ENCODE data around the gene TP53TG5. TPM values are rescaled to one million over a fixed set of nuclear protein-coding genes. Genes with fewer than 3 reads are reported as not detected.
A peak's percentile ranks its signal among the peaks of the same experiment; 100 is the strongest.

The TP53TG5 gene
- total RNA-seq, 1 donor from 2014 or later, result not detected

DNA sequence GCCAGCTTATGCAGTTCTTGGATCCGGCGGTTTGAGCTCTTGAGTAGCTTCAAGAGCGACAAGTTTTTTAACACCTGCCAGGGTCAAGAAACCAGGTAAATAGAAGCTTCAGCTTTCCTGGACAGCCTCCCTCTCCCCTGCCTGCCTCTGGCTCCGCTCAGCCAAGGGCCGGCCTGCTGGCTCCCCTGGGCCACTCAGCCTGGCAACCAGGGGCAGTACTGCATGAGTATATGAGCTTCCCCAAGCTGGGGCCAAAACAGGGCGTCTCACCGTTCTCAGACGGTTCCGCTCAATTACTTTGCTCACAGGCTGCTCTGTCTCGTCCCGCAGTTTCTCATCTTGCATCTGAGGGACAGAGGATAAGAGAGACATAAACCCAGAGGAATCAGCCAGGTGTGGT is 856 bp downstream of the TP53TG5 start:
- no peak overlapping the region for H3K9ac ChIP-seq
- H3K27me3 ChIP-seq, result peaks cover 14% of the 10 kb centered on the region
- peaks cover 6% of the 10 kb centered on the region for H4K20me1 ChIP-seq (ENCODE audit: low read depth)
- no peak overlapping the region for H3K27ac ChIP-seq
- no peak for DNase-seq (ENCODE audit: low spot score)
- no peaks in the 10 kb centered on the region for H3K9me3 ChIP-seq (ENCODE audit: low read depth)
- peaks cover 20% of the 10 kb centered on the region for H3K4me1 ChIP-seq
- H3K4me3 Mint-ChIP-seq, result no peak overlapping the region
- no peaks in the 10 kb centered on the region for H3K36me3 Mint-ChIP-seq
- no peak overlapping the region for H3K4me3 ChIP-seq
- no peaks in the 10 kb centered on the region for H3K36me3 ChIP-seq
- no peaks in the 10 kb centered on the region for H3K9me3 Mint-ChIP-seq
- TF ChIP-seq EZH2 (IDR thresholded peaks at IDR 0.05) (no peak), EZH2phosphoT487 (IDR thresholded peaks at IDR 0.05) (no peak), CTCF (IDR thresholded peaks at IDR 0.05) (no peak)
- no peak overlapping the region for H3K4me2 ChIP-seq
- H3K27me3 Mint-ChIP-seq (ENCODE audit: insufficient read depth, low read depth), result peaks cover 4% of the 10 kb centered on the region
- H3K79me2 ChIP-seq (ENCODE audit: low read depth), result no peaks in the 10 kb centered on the region
- peaks cover 3% of the 10 kb centered on the region for H3F3A ChIP-seq (ENCODE audit: low read depth)
- no peak overlapping the region for H3K27ac Mint-ChIP-seq
- H3K4me1 Mint-ChIP-seq, result peaks cover 26% of the 10 kb centered on the region
- no peak overlapping the region for H2AFZ ChIP-seq (replicated peaks)

DNA sequence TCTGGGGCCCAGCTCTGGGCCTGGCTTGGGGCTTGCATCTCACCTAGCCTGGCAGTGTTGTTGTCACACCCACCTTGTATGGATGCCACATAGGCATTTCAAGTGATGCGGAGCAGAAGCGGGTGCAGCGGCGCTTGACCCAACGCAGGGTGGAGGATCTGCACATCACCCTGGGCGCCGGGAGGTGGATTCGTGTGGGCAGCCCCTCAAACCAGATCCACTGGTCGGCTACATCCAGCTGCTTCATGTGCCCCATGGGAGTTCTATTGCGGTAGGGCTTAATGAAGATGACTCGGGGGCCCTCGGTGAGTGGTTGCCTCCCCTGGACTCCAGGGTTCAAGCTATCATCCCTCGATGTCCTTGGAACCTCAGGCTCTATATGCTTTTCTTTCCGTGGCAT is 3.2 kb downstream of the TP53TG5 start:
- peaks cover 3% of the 10 kb centered on the region for H3F3A ChIP-seq (ENCODE audit: low read depth)
- TF ChIP-seq CTCF (IDR thresholded peaks at IDR 0.05), result no peak
- no peak for TF ChIP-seq EZH2 (IDR thresholded peaks at IDR 0.05)
- TF ChIP-seq EZH2phosphoT487 (IDR thresholded peaks at IDR 0.05), result no peak
- H2AFZ ChIP-seq (replicated peaks), result no peak overlapping the region
- peaks cover 3% of the 10 kb centered on the region for H3K27me3 Mint-ChIP-seq (ENCODE audit: insufficient read depth, low read depth)
- no peaks in the 10 kb centered on the region for H3K9me3 ChIP-seq (ENCODE audit: low read depth)
- no peak overlapping the region for H3K4me3 ChIP-seq
- H3K4me1 Mint-ChIP-seq, result peaks cover 26% of the 10 kb centered on the region
- peaks cover 17% of the 10 kb centered on the region for H3K27me3 ChIP-seq
- H3K36me3 ChIP-seq, result no peaks in the 10 kb centered on the region
- no peaks in the 10 kb centered on the region for H3K36me3 Mint-ChIP-seq
- H3K4me2 ChIP-seq, result no peak overlapping the region
- no peak overlapping the region for H3K4me3 Mint-ChIP-seq
- H3K9me3 Mint-ChIP-seq, result no peaks in the 10 kb centered on the region
- no peak for DNase-seq (ENCODE audit: low spot score)
- H3K4me1 ChIP-seq, result peaks cover 20% of the 10 kb centered on the region
- H3K79me2 ChIP-seq (ENCODE audit: low read depth), result no peaks in the 10 kb centered on the region
- peaks cover 6% of the 10 kb centered on the region for H4K20me1 ChIP-seq (ENCODE audit: low read depth)
- no peak overlapping the region for H3K9ac ChIP-seq
- no peak overlapping the region for H3K27ac ChIP-seq
- no peak overlapping the region for H3K27ac Mint-ChIP-seq

DNA sequence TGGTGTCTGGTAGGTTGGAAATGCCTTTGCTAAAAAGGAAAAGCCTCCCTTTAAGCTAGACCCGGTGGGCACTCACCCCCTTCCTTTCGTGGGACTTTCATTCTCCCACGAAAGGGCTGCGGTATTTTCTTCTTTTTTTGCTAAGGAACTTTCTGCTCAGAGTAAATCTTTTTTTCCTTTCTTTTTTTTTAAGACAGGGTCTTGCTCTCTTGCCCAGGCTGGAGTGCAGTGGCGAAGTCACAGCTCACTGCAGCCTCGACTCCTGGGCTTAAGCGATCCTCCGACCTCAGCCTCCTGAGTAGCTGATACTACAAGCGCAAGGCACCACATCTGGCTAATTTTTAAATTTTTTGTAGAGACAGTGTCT is 4.0 kb downstream of the TP53TG5 start:
- DNase-seq (ENCODE audit: low spot score), result no peak
- Mint-ChIP-seq H3K9me3 (no peaks in the 10 kb centered on the region), H3K36me3 (no peaks in the 10 kb centered on the region), H3K27ac (no peak overlapping the region), H3K4me1 (peaks cover 26% of the 10 kb centered on the region), H3K27me3 (ENCODE audit: insufficient read depth, low read depth) (peaks cover 3% of the 10 kb centered on the region), H3K4me3 (peak overlapping the region; percentile 16)
- no peaks in the 10 kb centered on the region for H3K36me3 ChIP-seq
- H3K4me3 ChIP-seq, result peak overlapping the region; percentile 50
- peak overlapping the region; percentile 75 for H3K4me2 ChIP-seq
- peaks cover 20% of the 10 kb centered on the region for H3K4me1 ChIP-seq
- H3K27ac ChIP-seq, result no peak overlapping the region
- H3K9me3 ChIP-seq (ENCODE audit: low read depth), result no peaks in the 10 kb centered on the region
- TF ChIP-seq EZH2 (IDR thresholded peaks at IDR 0.05) (no peak), EZH2phosphoT487 (IDR thresholded peaks at IDR 0.05) (no peak), CTCF (IDR thresholded peaks at IDR 0.05) (no peak)
- H2AFZ ChIP-seq (replicated peaks), result no peak overlapping the region
- no peaks in the 10 kb centered on the region for H3K79me2 ChIP-seq (ENCODE audit: low read depth)
- H3F3A ChIP-seq (ENCODE audit: low read depth), result peaks cover 3% of the 10 kb centered on the region
- no peak overlapping the region for H3K9ac ChIP-seq
- peaks cover 6% of the 10 kb centered on the region for H4K20me1 ChIP-seq (ENCODE audit: low read depth)
- peaks cover 17% of the 10 kb centered on the region for H3K27me3 ChIP-seq
